ENCODE measurements around the gene KIF6. TPM values are rescaled to one million over a fixed set of nuclear protein-coding genes. Genes with fewer than 3 reads are reported as not detected.

Gene KIF6
- total RNA-seq, 2 experiments from 2014 or later, result not detected

DNA sequence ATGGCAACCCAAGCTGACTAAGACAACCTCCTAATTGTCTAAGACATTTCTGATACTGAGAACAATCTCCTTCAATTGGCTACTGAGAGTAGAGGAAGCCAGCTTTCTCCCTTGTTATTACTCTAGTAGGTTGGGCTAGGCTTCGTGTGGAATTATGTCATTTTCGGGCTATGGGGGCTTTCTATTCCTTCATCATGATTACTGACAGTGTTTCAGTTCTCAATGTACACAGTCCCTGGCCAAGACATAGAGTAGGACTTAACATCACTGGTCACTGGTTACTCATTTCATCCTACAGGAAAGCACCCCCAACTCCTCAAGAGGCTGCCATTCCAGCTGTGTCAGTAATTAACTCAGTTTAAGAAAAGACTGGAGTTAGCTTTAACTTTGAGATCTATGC, 100.0 kb downstream of the KIF6 start:
- Mint-ChIP-seq H3K9me3 (no peaks in the 10 kb centered on the region), H3K36me3 (no peaks in the 10 kb centered on the region), H3K4me3 (no peak overlapping the region), H3K4me1 (no peaks in the 10 kb centered on the region), H3K27ac (no peak overlapping the region), H3K27me3 (peaks cover 10% of the 10 kb centered on the region)
- ATAC-seq (ENCODE audit: low read depth), result no peak
- DNase-seq, result no peak
- POLR2A ChIA-PET, result no interaction called here

DNA sequence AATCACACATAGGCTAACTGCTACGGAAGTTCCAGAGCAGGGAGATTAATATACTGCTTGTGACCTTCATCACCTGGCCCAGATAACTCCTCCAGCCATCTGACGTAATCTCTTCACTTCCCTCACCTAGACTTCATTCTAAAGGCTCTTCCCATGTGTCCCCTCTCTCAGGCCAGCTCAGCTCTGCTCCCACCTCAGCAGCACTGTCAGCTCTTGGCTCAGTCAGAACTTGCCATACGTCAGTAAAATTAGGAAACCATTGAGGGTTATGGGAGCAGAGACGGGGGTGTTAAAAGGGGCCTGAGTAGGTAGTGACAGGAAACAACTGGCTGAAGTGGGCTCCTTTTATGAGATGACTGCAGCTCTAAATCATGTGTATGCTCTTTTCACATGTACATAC, 101.5 kb downstream of the KIF6 start:
- POLR2A ChIA-PET, result no interaction called here
- no peak for ATAC-seq (ENCODE audit: low read depth)

GRCh38 chr6:39617520-39617919, 107.7 kb downstream of the KIF6 start:
- H3K4me1 Mint-ChIP-seq, result no peaks in the 10 kb centered on the region
- no peak overlapping the region for H3K4me3 Mint-ChIP-seq
- H3K27me3 Mint-ChIP-seq, result peaks cover 12% of the 10 kb centered on the region
- POLR2A ChIA-PET, result no interaction called here
- no peak for DNase-seq
- no peaks in the 10 kb centered on the region for H3K36me3 Mint-ChIP-seq
- H3K27ac Mint-ChIP-seq, result no peak overlapping the region
- no peak for ATAC-seq (ENCODE audit: low read depth)
- H3K9me3 Mint-ChIP-seq, result no peaks in the 10 kb centered on the region

More for the DNA sequence above, 101.5 kb downstream of the KIF6 start:
- H3K27ac Mint-ChIP-seq, result no peak overlapping the region
- H3K9me3 Mint-ChIP-seq, result no peaks in the 10 kb centered on the region
- H3K36me3 Mint-ChIP-seq, result no peaks in the 10 kb centered on the region
- H3K4me3 Mint-ChIP-seq, result no peak overlapping the region
- no peak for DNase-seq
- peaks cover 11% of the 10 kb centered on the region for H3K27me3 Mint-ChIP-seq
- no peaks in the 10 kb centered on the region for H3K4me1 Mint-ChIP-seq

- DNase-seq (no peak), ATAC-seq (ENCODE audit: low read depth) (no peak)
- H3K4me3 Mint-ChIP-seq, result no peak overlapping the region
- no peaks in the 10 kb centered on the region for H3K9me3 Mint-ChIP-seq
- H3K4me1 Mint-ChIP-seq, result no peaks in the 10 kb centered on the region
- H3K27ac Mint-ChIP-seq, result no peak overlapping the region
- POLR2A ChIA-PET, result no interaction called here
- H3K27me3 Mint-ChIP-seq, result peaks cover 12% of the 10 kb centered on the region
- no peaks in the 10 kb centered on the region for H3K36me3 Mint-ChIP-seq
Observed at GRCh38 chr6:39617026-39617425, 108.2 kb downstream of the KIF6 start.

- Mint-ChIP-seq H3K9me3 (no peaks in the 10 kb centered on the region), H3K4me3 (no peak overlapping the region), H3K27ac (no peak overlapping the region), H3K4me1 (no peaks in the 10 kb centered on the region), H3K36me3 (no peaks in the 10 kb centered on the region), H3K27me3 (peaks cover 12% of the 10 kb centered on the region)
- POLR2A ChIA-PET, result no interaction called here
- DNase-seq (no peak), ATAC-seq (ENCODE audit: low read depth) (no peak)
Observed at GRCh38 chr6:39615622-39616021, 109.6 kb downstream of the KIF6 start.

DNA sequence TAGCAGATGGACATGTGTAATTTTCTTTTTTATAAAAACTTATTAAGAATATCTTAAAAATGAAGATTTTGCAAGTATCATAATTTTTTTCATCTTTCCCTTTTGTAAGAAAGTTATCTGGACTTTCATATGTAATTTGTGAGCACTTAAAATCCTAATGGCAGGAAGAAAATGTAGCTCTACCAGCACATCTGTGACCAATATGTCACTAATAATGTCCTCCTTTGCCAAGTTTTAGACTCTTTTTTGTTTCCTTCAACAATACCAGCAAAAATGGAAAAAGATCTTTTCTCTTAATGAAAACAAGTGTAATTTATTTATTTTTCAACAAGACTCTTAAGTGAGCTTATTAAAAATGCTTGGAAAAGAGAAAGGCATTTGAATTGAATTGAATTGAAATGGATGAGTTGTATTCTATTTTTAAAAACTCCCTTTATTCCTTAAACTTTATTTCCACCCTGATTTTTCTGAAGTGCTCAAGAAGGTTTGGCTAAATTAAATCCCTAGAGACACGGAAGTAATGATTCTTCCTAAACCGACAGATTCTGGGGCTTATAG, 110.7 kb downstream of the KIF6 start:
- no peaks in the 10 kb centered on the region for H3K4me1 Mint-ChIP-seq
- H3K27me3 Mint-ChIP-seq, result peaks cover 6% of the 10 kb centered on the region
- no peak overlapping the region for H3K4me3 Mint-ChIP-seq
- ATAC-seq (ENCODE audit: low read depth) (no peak), DNase-seq (no peak)
- no peaks in the 10 kb centered on the region for H3K36me3 Mint-ChIP-seq
- H3K27ac Mint-ChIP-seq, result no peak overlapping the region
- POLR2A ChIA-PET, result no interaction called here
- no peaks in the 10 kb centered on the region for H3K9me3 Mint-ChIP-seq

DNA sequence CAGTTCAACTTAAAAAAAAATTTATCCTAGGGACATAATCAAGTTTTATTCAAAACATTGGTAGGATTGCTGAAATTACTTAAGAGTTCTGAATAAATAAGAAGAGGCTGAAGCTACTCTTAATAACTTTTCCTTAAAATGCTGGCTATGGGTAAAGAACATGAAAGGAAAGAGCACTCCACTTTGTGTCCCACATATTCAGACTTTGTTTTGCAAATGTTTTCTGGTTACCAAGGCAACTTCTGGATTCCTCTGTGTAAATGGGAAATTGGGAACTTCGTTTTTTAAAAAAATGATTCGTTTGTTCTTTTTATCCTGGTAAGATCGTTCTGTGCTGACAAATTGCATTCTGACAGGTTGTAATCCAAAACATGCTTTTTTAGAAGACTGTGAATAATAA, 115.0 kb downstream of the KIF6 start:
- Mint-ChIP-seq H3K27me3 (peaks cover 12% of the 10 kb centered on the region), H3K36me3 (no peaks in the 10 kb centered on the region), H3K27ac (no peak overlapping the region), H3K4me3 (no peak overlapping the region), H3K4me1 (no peaks in the 10 kb centered on the region), H3K9me3 (no peaks in the 10 kb centered on the region)
- POLR2A ChIA-PET, result no interaction called here
- DNase-seq (no peak), ATAC-seq (ENCODE audit: low read depth) (no peak)

- Mint-ChIP-seq H3K4me1 (no peaks in the 10 kb centered on the region), H3K36me3 (no peaks in the 10 kb centered on the region), H3K27ac (no peak overlapping the region), H3K9me3 (no peaks in the 10 kb centered on the region), H3K27me3 (peaks cover 20% of the 10 kb centered on the region), H3K4me3 (no peak overlapping the region)
- no peak for ATAC-seq (ENCODE audit: low read depth)
- POLR2A ChIA-PET, result no interaction called here
- no peak for DNase-seq
Observed at GRCh38 chr6:39608652-39609345, 116.4 kb downstream of the KIF6 start.

DNA sequence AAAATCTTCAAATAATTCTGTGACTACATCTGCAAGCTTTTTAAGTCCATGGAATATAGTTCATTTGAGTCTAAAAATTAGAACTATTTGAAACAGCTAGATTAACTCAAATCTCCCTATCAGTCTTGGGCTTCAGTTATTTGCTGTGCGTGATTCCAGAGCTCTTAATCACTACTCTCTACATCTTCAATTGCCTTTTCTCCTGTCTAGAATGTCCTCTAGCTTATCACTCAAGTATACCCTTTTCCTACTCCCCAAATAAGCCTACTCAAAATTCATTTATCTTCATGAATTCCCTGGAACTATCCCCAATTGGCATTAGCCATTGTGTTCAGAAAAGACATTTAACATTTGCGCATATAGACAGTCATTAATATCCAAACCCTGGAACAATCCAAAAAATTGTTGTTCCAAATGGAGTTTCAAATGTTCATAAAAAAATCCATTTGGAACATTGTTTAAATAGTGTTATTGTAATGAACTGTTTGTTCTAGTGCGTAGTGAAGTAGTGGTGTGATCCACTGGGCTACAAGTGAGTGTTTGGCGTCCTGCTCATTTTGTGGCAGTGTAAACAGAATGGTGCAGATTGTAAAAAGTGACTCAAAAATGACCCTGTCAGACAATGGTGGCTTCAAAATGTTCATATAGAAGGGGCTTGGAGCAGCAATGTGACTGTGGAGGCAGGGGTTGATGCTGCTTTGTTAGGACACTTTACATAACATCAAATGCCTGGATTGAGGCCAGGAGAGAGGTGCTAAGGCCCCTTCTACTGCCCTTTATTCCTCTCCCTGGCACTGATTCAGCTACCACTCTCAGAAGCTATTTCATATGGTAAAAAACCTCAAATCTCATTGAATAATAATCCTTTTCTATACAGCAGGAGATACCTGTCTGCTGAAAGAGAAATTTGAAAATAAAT, 122.3 kb downstream of the KIF6 start:
- no peaks in the 10 kb centered on the region for H3K9me3 Mint-ChIP-seq
- H3K4me1 Mint-ChIP-seq, result no peaks in the 10 kb centered on the region
- H3K36me3 Mint-ChIP-seq, result no peaks in the 10 kb centered on the region
- no peak overlapping the region for H3K4me3 Mint-ChIP-seq
- ATAC-seq (ENCODE audit: low read depth) (no peak), DNase-seq (no peak)
- peaks cover 18% of the 10 kb centered on the region for H3K27me3 Mint-ChIP-seq
- H3K27ac Mint-ChIP-seq, result no peak overlapping the region
- POLR2A ChIA-PET, result no interaction called here

- Mint-ChIP-seq H3K36me3 (no peaks in the 10 kb centered on the region), H3K27ac (no peak overlapping the region), H3K4me3 (no peak overlapping the region), H3K4me1 (no peaks in the 10 kb centered on the region), H3K9me3 (no peaks in the 10 kb centered on the region), H3K27me3 (peaks cover 8% of the 10 kb centered on the region)
- no peak for DNase-seq
- no peak for ATAC-seq (ENCODE audit: low read depth)
- POLR2A ChIA-PET, result no interaction called here
Observed at GRCh38 chr6:39599973-39600372, 125.2 kb downstream of the KIF6 start.

GRCh38 chr6:39599341-39599740, 125.9 kb downstream of the KIF6 start:
- no peaks in the 10 kb centered on the region for H3K36me3 Mint-ChIP-seq
- no peak overlapping the region for H3K27ac Mint-ChIP-seq
- peaks cover 6% of the 10 kb centered on the region for H3K27me3 Mint-ChIP-seq
- no peaks in the 10 kb centered on the region for H3K4me1 Mint-ChIP-seq
- POLR2A ChIA-PET, result no interaction called here
- H3K9me3 Mint-ChIP-seq, result no peaks in the 10 kb centered on the region
- no peak overlapping the region for H3K4me3 Mint-ChIP-seq
- ATAC-seq (ENCODE audit: low read depth), result no peak
- no peak for DNase-seq

DNA sequence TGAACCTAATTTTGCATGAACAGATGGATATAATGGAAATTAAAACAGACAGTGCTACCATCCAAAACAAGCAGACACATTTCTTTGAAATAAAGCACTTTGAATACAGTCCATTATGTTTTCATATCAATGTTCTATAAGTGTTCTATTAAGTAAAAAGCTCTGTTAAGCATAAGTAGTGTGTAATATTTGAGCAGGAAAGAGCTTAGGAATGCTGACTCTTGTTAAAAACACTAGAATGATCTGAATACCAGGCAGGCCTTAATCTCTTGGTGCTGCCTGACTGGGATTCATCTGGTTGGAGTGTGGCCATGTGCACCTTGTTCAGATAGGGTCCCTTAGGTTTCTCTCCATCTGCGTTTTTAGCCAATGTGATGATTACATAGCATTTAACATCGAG, 130.9 kb downstream of the KIF6 start:
- POLR2A ChIA-PET, result no interaction called here
- Mint-ChIP-seq H3K4me1 (no peaks in the 10 kb centered on the region), H3K27me3 (peaks cover 2% of the 10 kb centered on the region), H3K9me3 (no peaks in the 10 kb centered on the region), H3K27ac (no peak overlapping the region), H3K4me3 (no peak overlapping the region), H3K36me3 (no peaks in the 10 kb centered on the region)
- no peak for ATAC-seq (ENCODE audit: low read depth)
- DNase-seq, result no peak

DNA sequence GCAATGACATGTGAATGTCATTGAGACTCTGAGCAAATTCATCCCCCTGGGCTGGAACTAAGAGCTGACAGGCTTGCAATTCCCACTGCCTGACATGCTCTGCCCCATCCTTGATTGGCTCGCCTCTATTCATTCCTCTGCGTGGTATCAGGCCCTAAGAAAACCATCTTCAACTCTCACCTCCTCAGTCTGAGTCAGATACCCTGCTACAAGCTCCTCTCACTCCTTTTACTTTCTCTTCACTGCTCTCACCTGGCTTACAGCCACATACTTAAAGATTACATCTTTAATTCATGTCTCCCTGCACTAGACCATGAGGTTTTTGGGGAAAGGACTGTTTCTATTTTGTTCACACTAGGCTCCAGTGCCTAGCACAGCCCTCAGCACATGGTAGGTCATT, 131.6 kb downstream of the KIF6 start:
- Mint-ChIP-seq H3K27ac (no peak overlapping the region), H3K27me3 (peaks cover 2% of the 10 kb centered on the region), H3K36me3 (no peaks in the 10 kb centered on the region), H3K9me3 (no peaks in the 10 kb centered on the region), H3K4me1 (no peaks in the 10 kb centered on the region), H3K4me3 (no peak overlapping the region)
- no peak for DNase-seq
- POLR2A ChIA-PET, result no interaction called here
- no peak for ATAC-seq (ENCODE audit: low read depth)

- Mint-ChIP-seq H3K27ac (no peak overlapping the region), H3K9me3 (no peaks in the 10 kb centered on the region), H3K4me3 (no peak overlapping the region), H3K4me1 (no peaks in the 10 kb centered on the region), H3K27me3 (no peaks in the 10 kb centered on the region), H3K36me3 (no peaks in the 10 kb centered on the region)
- ATAC-seq (ENCODE audit: low read depth) (no peak), DNase-seq (no peak)
- POLR2A ChIA-PET, result no interaction called here
Observed at GRCh38 chr6:39590871-39591393, 134.3 kb downstream of the KIF6 start.

Data from activated naive CD8-positive, alpha-beta T cell treated with anti-CD3 and anti-CD28 coated beads, Interleukin-2, amount 10 ng/mL, durations not matched to agents 7 days and 5 days (primary cell).